Body of pancreas (tissue), 4 donors: ENCODE data around the gene FBXO11. TPM values are rescaled to one million over a fixed set of nuclear protein-coding genes. Genes with fewer than 3 reads are reported as not detected.
"Not testable (repeated sequence)": the region's sequence is repeated elsewhere in the genome, so short reads cannot be mapped to it uniquely, and the experiment has no call there.

ENCODE experiments used
- ATAC-seq: fragments of 150-250 bp; one replicate; pipeline ENCODE4 v1.9.1; 2016
- DNase-seq, 4 donors: peaks; one replicate each; pipeline ENCODE4 v3.0.0-alpha.2; 2019
- H3K27ac ChIP-seq, 4 donors: fragments of 200-600 bp; sonication (generic); 1 replicate in 3 of 4; 2 replicates in 1 of 4; pipeline versions ENCODE4 v1.5.1 to v1.6.1; 2016 to 2019; ENCODE audit warnings: mild to moderate bottlenecking in 1 of 4, mixed read lengths in 1 of 4, moderate library complexity in 1 of 4
- H3K27me3 ChIP-seq, 2 donors: fragments of 200-600 bp; sonication (generic); one replicate each; pipeline ENCODE4 v1.6.0; 2016; ENCODE audit warnings: mild to moderate bottlenecking in 1 of 2
- H3K36me3 ChIP-seq, 2 donors: fragments of 200-600 bp; sonication (generic); replicated peaks in 1 of 2; 2 replicates each; pipeline ENCODE4 v1.5.1; 2016; ENCODE audit warnings: low read depth in 2 of 2; ENCODE audit not compliant: insufficient read depth in 1 of 2
- H3K4me1 ChIP-seq: fragments of 200-600 bp; sonication (generic); one replicate; pipeline ENCODE4 v1.6.0; 2016
- H3K4me3 ChIP-seq, 2 donors: fragments of 200-600 bp; sonication (generic); 1 replicate in 1 of 2; 2 replicates in 1 of 2; pipeline ENCODE4 v1.5.1; 2016 to 2019
- H3K9me3 ChIP-seq, 3 donors: fragments of 200-600 bp; sonication (generic); 1 replicate in 2 of 3; 2 replicates in 1 of 3; pipeline ENCODE4 v1.5.1; 2016
- CTCF ChIP-seq, 7 experiments: fragments of 450-650 bp in 4 of 7; fragments of 200-600 bp in 3 of 7; sonication (generic) in 3 of 7; IDR thresholded peaks; one replicate each; pipeline ENCODE4 v1.5.1; 2016 to 2019; ENCODE audit warnings: antibody characterized with exemption in 7 of 7
- POLR2A ChIP-seq, 3 donors: fragments of 450-650 bp; IDR thresholded peaks; one replicate each; pipeline ENCODE4 v1.6.1; 2016; ENCODE audit warnings: antibody characterized with exemption in 3 of 3, mild to moderate bottlenecking in 2 of 3
- WGBS, 2 donors: methylation state at CpG; one replicate each; pipeline ENCODE4 v1.1.5; 2017; 5-methylcytosine and 5-hydroxymethylcytosine counted together
- intact Hi-C: fragments of 100-400 bp; cut with DNase I; formaldehyde crosslinking; loops from one replicate; pipeline ENCODE4 v1.15.1; 2023
- total RNA-seq, 2 donors: library from RNA; depleted of rRNA; stranded (reverse); fragments of >200 nt; gene quantifications; one replicate each; pipeline ENCODE4 v1.1.0, GENCODE V29; 2016

FBXO11 gene
- total RNA-seq, 2 donors from 2014 or later = 25.1 to 41.0 TPM

GRCh38 chr2:47897883-47898731 lies 8.2 kb downstream of the FBXO11 start:
- Histone ChIP-seq H3K9me3 (no peaks in the 10 kb centered on the region), H3K27ac (no peak overlapping the region), H3K36me3 (no peaks in the 10 kb centered on the region), H3K27me3 (no peaks in the 10 kb centered on the region), H3K4me1 (peaks cover 55% of the 10 kb centered on the region), H3K4me3 (no peak overlapping the region)
- no peak for ATAC-seq
- 37% methylated on average over 4 of the region's 4 CpGs for WGBS, 2 donors
- intact Hi-C loops = no loop called here
- no peak for DNase-seq
- no peak for TF ChIP-seq POLR2A (IDR thresholded peaks at IDR 0.05)
- no peak for TF ChIP-seq CTCF (IDR thresholded peaks at IDR 0.05)

DNA sequence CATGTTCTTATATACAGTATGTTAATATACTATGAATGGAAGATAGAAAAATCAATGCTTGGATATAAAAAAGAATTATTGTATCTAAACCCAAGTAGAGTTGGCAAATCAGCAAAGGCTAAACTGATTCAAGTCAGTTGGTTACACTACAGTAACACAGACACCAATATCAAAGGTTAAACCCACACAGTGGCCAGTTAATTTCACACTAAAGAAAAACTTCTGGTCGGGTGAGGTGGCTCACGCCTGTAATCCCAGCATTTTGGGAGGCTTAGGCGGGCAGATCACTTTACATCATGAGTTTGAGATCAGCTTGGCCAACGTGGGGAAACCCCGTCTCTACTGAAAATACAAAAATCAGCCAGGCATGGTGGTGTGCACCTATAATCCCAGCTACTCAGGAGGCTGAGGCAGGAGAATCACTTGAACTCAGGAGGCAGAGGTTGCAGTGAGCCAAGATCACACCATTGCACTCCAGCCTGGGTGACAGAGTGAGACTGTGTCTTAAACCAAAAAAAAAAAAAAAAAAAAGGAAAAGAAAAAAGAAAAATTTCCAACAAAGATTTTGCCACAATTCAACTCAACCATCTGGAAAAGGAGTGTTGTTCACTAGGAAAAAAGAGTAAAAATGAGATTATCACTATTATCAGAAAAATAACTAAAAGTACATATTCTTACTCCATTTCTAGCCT lies 9.0 kb downstream of the FBXO11 start:
- DNase-seq, intact Hi-C loops, H3K27ac ChIP-seq, H3K4me3 ChIP-seq, ATAC-seq, H3K9me3 ChIP-seq, H3K27me3 ChIP-seq, H3K36me3 ChIP-seq: not testable (repeated sequence)
- WGBS, 2 donors = 95 to 97% methylated on average over 5 of the region's 5 CpGs
- peaks cover 51% of the 10 kb centered on the region for H3K4me1 ChIP-seq

GRCh38 chr2:47896450-47896968 lies 9.8 kb downstream of the FBXO11 start:
- Histone ChIP-seq H3K9me3 (no peaks in the 10 kb centered on the region), H3K4me3 (no peak overlapping the region), H3K27me3 (no peaks in the 10 kb centered on the region), H3K4me1 (peaks cover 43% of the 10 kb centered on the region), H3K27ac (no peak overlapping the region), H3K36me3 (no peaks in the 10 kb centered on the region)
- TF ChIP-seq CTCF (IDR thresholded peaks at IDR 0.05) = no peak
- no peak for TF ChIP-seq POLR2A (IDR thresholded peaks at IDR 0.05)
- intact Hi-C loops = no loop called here
- DNase-seq (no peak), ATAC-seq (no peak)
- WGBS, 2 donors = 79 to 98% methylated on average over 5 of the region's 5 CpGs

GRCh38 chr2:47893771-47894170 lies 12.5 kb downstream of the FBXO11 start:
- H3K27ac ChIP-seq = no peak overlapping the region
- no peaks in the 10 kb centered on the region for H3K9me3 ChIP-seq
- ATAC-seq (no peak), DNase-seq (no peak)
- no peaks in the 10 kb centered on the region for H3K27me3 ChIP-seq
- H3K36me3 ChIP-seq = no peaks in the 10 kb centered on the region
- no peak overlapping the region for H3K4me3 ChIP-seq
- WGBS, 2 donors = 67 to 75% methylated on average over 1 of the region's 1 CpG
- TF ChIP-seq CTCF (IDR thresholded peaks at IDR 0.05) (no peak), POLR2A (IDR thresholded peaks at IDR 0.05) (no peak)
- H3K4me1 ChIP-seq = peaks cover 40% of the 10 kb centered on the region
- intact Hi-C loops = no loop called here

- no peak overlapping the region for H3K27ac ChIP-seq
- intact Hi-C loops = no loop called here
- no peaks in the 10 kb centered on the region for H3K9me3 ChIP-seq
- no peaks in the 10 kb centered on the region for H3K27me3 ChIP-seq
- DNase-seq = no peak
- H3K4me3 ChIP-seq = no peak overlapping the region
- H3K36me3 ChIP-seq = no peaks in the 10 kb centered on the region
- no peak for ATAC-seq
- peaks cover 38% of the 10 kb centered on the region for H3K4me1 ChIP-seq
- WGBS, 2 donors = 70 to 76% methylated on average over 2 of the region's 2 CpGs
- no peak for TF ChIP-seq CTCF (IDR thresholded peaks at IDR 0.05)
- TF ChIP-seq POLR2A (IDR thresholded peaks at IDR 0.05) = no peak
These were observed 14.0 kb downstream of the FBXO11 start for GRCh38 chr2:47892338-47892730.
